Vagina (tissue), 2 donors: ENCODE measurements around the gene SLC29A3.

Experiments used
- POLR2A ChIP-seq, 2 donors: fragments of 450-650 bp; IDR thresholded peaks; one replicate each; pipeline ENCODE4 v1.6.1; 2017; ENCODE audit warnings: antibody characterized with exemption in 2 of 2, mild to moderate bottlenecking in 2 of 2, moderate library complexity in 2 of 2
- TF ChIP-seq, protein P1 (sequence below), 3 experiments: fragments of 450-650 bp in 2 of 3; fragments of 200-600 bp in 1 of 3; sonication (generic) in 1 of 3; IDR thresholded peaks; one replicate each; pipeline ENCODE4 v1.5.1; 2017 to 2019; ENCODE audit warnings: antibody characterized with exemption in 3 of 3, mild to moderate bottlenecking in 2 of 3, moderate library complexity in 2 of 3

DNA sequence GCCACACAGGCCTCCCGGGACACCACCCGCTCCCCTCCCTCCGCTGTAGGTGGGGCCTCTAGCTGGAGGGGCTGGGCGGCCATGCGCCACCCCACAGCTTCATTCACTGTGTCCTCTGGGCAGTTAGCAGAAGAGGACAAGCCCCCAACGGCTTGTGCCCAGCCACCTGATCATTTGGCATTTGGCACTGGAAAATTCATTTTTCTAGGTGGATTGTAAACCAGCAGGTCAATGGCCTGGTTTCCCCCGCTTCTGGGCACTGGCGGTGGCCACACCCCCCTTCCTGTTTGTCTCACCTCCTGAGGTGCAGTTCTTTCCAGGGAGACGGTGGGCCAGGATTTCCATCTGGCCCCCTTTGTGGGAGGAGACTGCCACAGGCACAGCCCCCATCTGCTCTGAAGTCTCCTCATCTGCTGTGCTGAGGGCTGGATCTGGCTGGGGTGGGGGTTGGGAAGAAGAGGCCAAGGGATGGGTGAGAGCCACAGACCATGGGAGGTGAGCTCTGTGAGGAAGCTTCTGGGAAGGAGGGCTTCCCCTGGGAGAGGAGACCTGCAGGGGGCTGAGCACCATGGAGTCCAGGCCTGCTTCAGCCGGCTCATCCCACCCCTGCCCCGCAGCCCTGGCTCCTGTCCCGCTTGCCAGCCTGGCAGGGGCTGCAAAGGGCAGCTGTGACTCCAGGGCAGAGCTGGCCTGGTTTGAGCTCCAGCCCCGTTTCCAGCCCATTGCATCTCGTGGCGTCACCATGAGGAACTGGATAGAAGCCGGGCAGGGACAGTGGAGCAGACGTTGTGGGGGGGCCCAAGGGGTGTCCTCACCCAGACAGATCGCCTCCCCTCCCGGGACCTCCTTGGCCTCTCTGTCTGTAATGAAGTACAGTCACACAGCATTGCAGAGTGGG is 40.1 kb upstream of the SLC29A3 start:
- TF ChIP-seq POLR2A (IDR thresholded peaks at IDR 0.05): no peak
- TF ChIP-seq, protein P1, sequence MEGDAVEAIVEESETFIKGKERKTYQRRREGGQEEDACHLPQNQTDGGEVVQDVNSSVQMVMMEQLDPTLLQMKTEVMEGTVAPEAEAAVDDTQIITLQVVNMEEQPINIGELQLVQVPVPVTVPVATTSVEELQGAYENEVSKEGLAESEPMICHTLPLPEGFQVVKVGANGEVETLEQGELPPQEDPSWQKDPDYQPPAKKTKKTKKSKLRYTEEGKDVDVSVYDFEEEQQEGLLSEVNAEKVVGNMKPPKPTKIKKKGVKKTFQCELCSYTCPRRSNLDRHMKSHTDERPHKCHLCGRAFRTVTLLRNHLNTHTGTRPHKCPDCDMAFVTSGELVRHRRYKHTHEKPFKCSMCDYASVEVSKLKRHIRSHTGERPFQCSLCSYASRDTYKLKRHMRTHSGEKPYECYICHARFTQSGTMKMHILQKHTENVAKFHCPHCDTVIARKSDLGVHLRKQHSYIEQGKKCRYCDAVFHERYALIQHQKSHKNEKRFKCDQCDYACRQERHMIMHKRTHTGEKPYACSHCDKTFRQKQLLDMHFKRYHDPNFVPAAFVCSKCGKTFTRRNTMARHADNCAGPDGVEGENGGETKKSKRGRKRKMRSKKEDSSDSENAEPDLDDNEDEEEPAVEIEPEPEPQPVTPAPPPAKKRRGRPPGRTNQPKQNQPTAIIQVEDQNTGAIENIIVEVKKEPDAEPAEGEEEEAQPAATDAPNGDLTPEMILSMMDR (IDR thresholded peaks at IDR 0.05): no peak
